Common myeloid progenitor, CD34-positive (primary cell): ENCODE data around the gene SEC14L3.

Experiments used
- CTCF ChIA-PET: fragments of 350-600 bp; sonication (Branson Sonifier 250); formaldehyde crosslinking; loops from one replicate; lab custom pipeline; 2021; ENCODE audit warnings: antibody characterized with exemption; lab: Charles Lee
- POLR2A ChIA-PET: fragments of 350-600 bp; sonication (Branson Sonifier 250); formaldehyde crosslinking; loops from one replicate; lab custom pipeline; 2021; ENCODE audit warnings: antibody characterized with exemption; lab: Charles Lee
- DNase-seq, 3 donors: peaks; one replicate each; pipeline versions ENCODE4 v3.0.0 to v3.0.0-alpha.2; 2013
- H3K27ac ChIP-seq, 2 experiments: 1 replicate in 1 of 2; 2 replicates in 1 of 2; pipeline ENCODE4 v1.7.0; 2013; ENCODE audit warnings: inconsistent platforms in 2 of 2, low read length in 2 of 2, mild to moderate bottlenecking in 2 of 2, low read depth in 1 of 2, moderate library complexity in 1 of 2; ENCODE audit not compliant: severe bottlenecking in 2 of 2, insufficient read depth in 1 of 2, poor library complexity in 1 of 2
- H3K27me3 ChIP-seq, 5 experiments: replicated peaks in 2 of 5; 1 replicate in 3 of 5; 2 replicates in 2 of 5; pipeline versions ENCODE4 v1.6.1 to v1.7.0; 2013; ENCODE audit warnings: low read length in 4 of 5, mild to moderate bottlenecking in 2 of 5, moderate library complexity in 2 of 5, inconsistent platforms in 1 of 5; ENCODE audit not compliant: insufficient read depth in 5 of 5, control insufficient read depth in 4 of 5
- H3K36me3 ChIP-seq, 4 experiments: 1 replicate in 2 of 4; 2 replicates in 2 of 4; pipeline versions ENCODE4 v1.6.1 to v1.7.0; 2013; ENCODE audit warnings: low read length in 3 of 4, control low read depth in 1 of 4, mild to moderate bottlenecking in 1 of 4; ENCODE audit not compliant: control insufficient read depth in 4 of 4, insufficient read depth in 4 of 4
- H3K4me1 ChIP-seq, 4 experiments: 1 replicate in 3 of 4; 2 replicates in 1 of 4; pipeline versions ENCODE4 v1.6.1 to v1.7.1; 2013; ENCODE audit warnings: low read length in 3 of 4, mild to moderate bottlenecking in 3 of 4, control low read depth in 1 of 4, inconsistent platforms in 1 of 4, moderate library complexity in 1 of 4; ENCODE audit not compliant: control insufficient read depth in 4 of 4, insufficient read depth in 4 of 4; ENCODE audit errors: control extremely low read depth in 1 of 4
- H3K4me3 ChIP-seq, 7 experiments: 1 replicate in 4 of 7; 2 replicates in 3 of 7; pipeline versions ENCODE4 v1.5.1 to v1.7.0; 2013; ENCODE audit warnings: mild to moderate bottlenecking in 7 of 7, low read length in 6 of 7, moderate library complexity in 6 of 7, inconsistent platforms in 2 of 7, low read depth in 2 of 7, control low read depth in 1 of 7; ENCODE audit not compliant: insufficient read depth in 4 of 7, control insufficient read depth in 1 of 7; ENCODE audit errors: extremely low read depth in 1 of 7
- H3K9me3 ChIP-seq, 5 experiments: 1 replicate in 4 of 5; 2 replicates in 1 of 5; pipeline versions ENCODE4 v1.6.1 to v1.7.1; 2013; ENCODE audit warnings: low read length in 4 of 5, mild to moderate bottlenecking in 2 of 5, inconsistent platforms in 1 of 5, low read depth in 1 of 5, moderate library complexity in 1 of 5; ENCODE audit not compliant: control insufficient read depth in 4 of 5, insufficient read depth in 2 of 5; ENCODE audit errors: control extremely low read depth in 1 of 5
- WGBS: methylation state at CpG from one replicate; pipeline ENCODE4 v1.1.5; 2013; ENCODE audit not compliant: insufficient coverage; 5-methylcytosine and 5-hydroxymethylcytosine counted together

The SEC14L3 gene

GRCh38 chr22:30460147-30460546 is 11.7 kb downstream of the SEC14L3 start:
- no peak for DNase-seq
- H3K4me3 ChIP-seq, result no peak overlapping the region
- H3K27me3 ChIP-seq, result no peaks in the 10 kb centered on the region
- WGBS, result 100% methylated on average over 1 of the region's 4 CpGs
- H3K27ac ChIP-seq, result no peak overlapping the region
- peaks cover 0 to 4% (median 0%) of the 10 kb centered on the region in 5 experiments for H3K9me3 ChIP-seq
- ChIA-PET CTCF (interaction anchor here (3.5 kb wide), 1 partner anchor 14 kb away, joined by 15 read pairs; no protein-coding TSS in a partner anchor), POLR2A (no interaction called here)
- H3K36me3 ChIP-seq, result no peaks in the 10 kb centered on the region
- H3K4me1 ChIP-seq, result no peaks in the 10 kb centered on the region

GRCh38 chr22:30459181-30460052 is 12.4 kb downstream of the SEC14L3 start:
- Histone ChIP-seq H3K4me3 (no peak overlapping the region), H3K9me3 (peaks cover 0 to 4% (median 0%) of the 10 kb centered on the region in 5 experiments), H3K4me1 (no peaks in the 10 kb centered on the region), H3K36me3 (no peaks in the 10 kb centered on the region), H3K27ac (no peak overlapping the region), H3K27me3 (no peaks in the 10 kb centered on the region)
- CTCF ChIA-PET, result interaction anchor here (3.5 kb wide), 1 partner anchor 14 kb away, joined by 15 read pairs; no protein-coding TSS in a partner anchor
- DNase-seq, result peak in 2 of 3 donors; percentile 67 to 68
- POLR2A ChIA-PET, result no interaction called here
- 76% methylated on average over 3 of the region's 4 CpGs for WGBS

- no peak overlapping the region for H3K4me3 ChIP-seq
- H3K4me1 ChIP-seq, result no peaks in the 10 kb centered on the region
- DNase-seq, result no peak
- peaks cover 0 to 4% (median 0%) of the 10 kb centered on the region in 5 experiments for H3K9me3 ChIP-seq
- ChIA-PET POLR2A (no interaction called here), CTCF (interaction anchor here (0.7 to 3.5 kb wide), 2 partner anchors 12 to 27 kb away, joined by 3 to 15 read pairs; no protein-coding TSS in a partner anchor)
- H3K36me3 ChIP-seq, result no peaks in the 10 kb centered on the region
- no peak overlapping the region for H3K27ac ChIP-seq
- H3K27me3 ChIP-seq, result peaks cover 0 to 4% (median 0%) of the 10 kb centered on the region in 5 experiments
- 90% methylated on average over 8 of the region's 8 CpGs for WGBS
These were observed 13.8 kb downstream of the SEC14L3 start for GRCh38 chr22:30457981-30458380.

- no peak overlapping the region for H3K27ac ChIP-seq
- no peak overlapping the region for H3K4me3 ChIP-seq
- H3K27me3 ChIP-seq, result peaks cover 0 to 4% (median 0%) of the 10 kb centered on the region in 5 experiments
- DNase-seq, result peak in 2 of 3 donors; percentile 52 to 68
- no peaks in the 10 kb centered on the region for H3K36me3 ChIP-seq
- ChIA-PET CTCF (interaction anchor here (1.1 kb wide), 1 partner anchor 63 kb away, joined by 4 read pairs; no protein-coding TSS in a partner anchor), POLR2A (no interaction called here)
- whole genome bisulfite sequencing, result 96% methylated on average over 6 of the region's 8 CpGs
- no peaks in the 10 kb centered on the region for H3K4me1 ChIP-seq
- H3K9me3 ChIP-seq, result peaks cover 0 to 4% (median 0%) of the 10 kb centered on the region in 5 experiments
These were observed 16.6 kb downstream of the SEC14L3 start for GRCh38 chr22:30455075-30455840.

- 73% methylated on average over 3 of the region's 6 CpGs for WGBS
- H3K4me1 ChIP-seq, result no peaks in the 10 kb centered on the region
- DNase-seq, result peak; percentile 38 to 73 (median 61)
- CTCF ChIA-PET, result interaction anchor here (0.9 to 1.7 kb wide), 3 partner anchors 9 to 30 kb away, joined by 3 to 6 read pairs (median 4); no protein-coding TSS in a partner anchor
- POLR2A ChIA-PET, result no interaction called here
- H3K27me3 ChIP-seq, result peaks cover 0 to 4% (median 0%) of the 10 kb centered on the region in 5 experiments
- no peak overlapping the region for H3K4me3 ChIP-seq
- peaks cover 0 to 4% (median 0%) of the 10 kb centered on the region in 5 experiments for H3K9me3 ChIP-seq
- H3K36me3 ChIP-seq, result no peaks in the 10 kb centered on the region
- H3K27ac ChIP-seq, result no peak overlapping the region
These were observed 17.9 kb downstream of the SEC14L3 start for GRCh38 chr22:30453731-30454510.

- Histone ChIP-seq H3K4me3 (no peak overlapping the region), H3K9me3 (peaks cover 0 to 4% (median 0%) of the 10 kb centered on the region in 5 experiments), H3K4me1 (no peaks in the 10 kb centered on the region), H3K36me3 (no peaks in the 10 kb centered on the region), H3K27me3 (peaks cover 0 to 4% (median 0%) of the 10 kb centered on the region in 5 experiments), H3K27ac (no peak overlapping the region)
- 100% methylated on average over 4 of the region's 6 CpGs for WGBS
- CTCF ChIA-PET, result interaction anchor here (0.9 to 1.7 kb wide), 3 partner anchors 8 to 31 kb away, joined by 3 to 6 read pairs (median 4); no protein-coding TSS in a partner anchor
- DNase-seq, result no peak
- POLR2A ChIA-PET, result no interaction called here
These were observed 19.0 kb downstream of the SEC14L3 start for GRCh38 chr22:30452861-30453260.
